Calu3 (cell line): ENCODE measurements around the gene RAB37. TPM values are rescaled to one million over a fixed set of nuclear protein-coding genes. Genes with fewer than 3 reads are reported as not detected.

ENCODE experiments used
- BruUV-seq: library from RNA; stranded (reverse); fragments of 400-500 nt; replicated peaks from 2 replicates; lab custom pipeline; 2021; lab: Mats Ljungman, UMichigan
- CTCF ChIA-PET: fragments of 300-600 bp; sonication (Branson Sonifier 250); formaldehyde crosslinking; loops from one replicate; lab custom pipeline; 2022; ENCODE audit warnings: antibody characterized with exemption; lab: Charles Lee
- DNase-seq: peaks from one replicate; pipeline ENCODE4 v3.0.0; 2022
- H3K27ac Mint-ChIP-seq: one replicate; pipeline ENCODE4 v1.8.0; 2022; ENCODE audit warnings: mixed read lengths; ENCODE audit not compliant: unreplicated experiment
- H3K27me3 Mint-ChIP-seq: one replicate; pipeline ENCODE4 v1.8.0; 2022; ENCODE audit warnings: mixed read lengths; ENCODE audit not compliant: unreplicated experiment
- H3K36me3 Mint-ChIP-seq: one replicate; pipeline ENCODE4 v1.8.0; 2022; ENCODE audit warnings: mild to moderate bottlenecking, moderate library complexity, mixed read lengths; ENCODE audit not compliant: insufficient read depth, unreplicated experiment
- H3K4me1 Mint-ChIP-seq: one replicate; pipeline ENCODE4 v1.8.0; 2022; ENCODE audit warnings: mild to moderate bottlenecking, low read depth, mixed read lengths; ENCODE audit not compliant: unreplicated experiment
- H3K4me3 Mint-ChIP-seq: one replicate; pipeline ENCODE4 v1.8.0; 2022; ENCODE audit warnings: mild to moderate bottlenecking, low read depth, moderate library complexity, mixed read lengths; ENCODE audit not compliant: unreplicated experiment
- H3K9me3 Mint-ChIP-seq: one replicate; pipeline ENCODE4 v1.8.0; 2022; ENCODE audit warnings: low read depth, mixed read lengths; ENCODE audit not compliant: unreplicated experiment
- intact Hi-C: fragments of 100-400 bp; cut with micrococcal nuclease; formaldehyde crosslinking; loops from one replicate; pipeline ENCODE4 v1.10.0; 2022; ENCODE audit not compliant: unreplicated experiment
- total RNA-seq: library from RNA; stranded (reverse); gene quantifications from 2 replicates; pipeline ENCODE4 v1.2.3, GENCODE V29; 2022
- TF ChIP-seq, protein P1 (sequence below): fragments of 200-600 bp; IDR thresholded peaks from one replicate; pipeline ENCODE4 v1.8.0; 2022; ENCODE audit warnings: antibody characterized with exemption; ENCODE audit not compliant: unreplicated experiment

The RAB37 gene
- total RNA-seq, 1 experiment from 2014 or later = 0.21 TPM

DNA sequence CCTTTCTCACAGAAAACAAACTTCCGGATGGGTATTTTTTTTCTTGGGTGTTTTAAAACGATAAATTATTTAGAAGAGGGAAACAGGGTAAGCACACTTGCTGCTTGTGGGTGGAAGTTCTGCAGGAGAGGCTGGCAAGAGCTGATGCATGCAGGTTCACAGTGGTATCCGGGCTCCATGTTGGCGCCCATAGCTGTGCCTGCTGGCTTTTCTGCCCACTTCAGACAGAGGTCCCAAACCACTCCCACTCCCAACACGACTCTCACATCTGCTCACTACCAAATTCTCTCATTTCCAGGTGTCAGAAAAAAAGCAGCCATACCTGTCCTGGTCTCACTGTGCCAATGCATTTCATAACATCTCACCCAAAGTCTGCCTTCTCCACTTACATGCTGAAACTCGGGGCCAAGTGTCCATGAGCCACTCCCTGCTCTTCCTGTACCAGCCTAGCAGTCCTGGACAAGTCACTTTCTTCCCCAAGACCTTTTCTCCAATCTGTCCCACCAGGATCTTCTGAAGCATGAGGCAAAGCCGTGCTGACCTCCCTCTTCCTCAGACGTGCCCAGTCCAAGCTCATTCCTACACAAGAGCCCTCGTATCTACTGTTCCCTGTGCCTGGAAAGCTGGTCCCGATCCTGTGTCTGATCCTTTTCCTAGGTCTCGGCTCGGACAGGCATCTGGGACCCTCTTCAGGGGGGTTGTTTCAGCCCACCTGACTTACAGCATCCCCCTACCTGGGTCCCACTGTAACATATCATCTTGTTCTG is 25.8 kb upstream of the RAB37 start:
- Mint-ChIP-seq H3K9me3 (no peaks in the 10 kb centered on the region), H3K27ac (no peak overlapping the region), H3K36me3 (peaks cover 5% of the 10 kb centered on the region), H3K27me3 (peaks cover 72% of the 10 kb centered on the region), H3K4me1 (no peaks in the 10 kb centered on the region), H3K4me3 (no peak overlapping the region)
- DNase-seq = no peak
- TF ChIP-seq, protein P1, sequence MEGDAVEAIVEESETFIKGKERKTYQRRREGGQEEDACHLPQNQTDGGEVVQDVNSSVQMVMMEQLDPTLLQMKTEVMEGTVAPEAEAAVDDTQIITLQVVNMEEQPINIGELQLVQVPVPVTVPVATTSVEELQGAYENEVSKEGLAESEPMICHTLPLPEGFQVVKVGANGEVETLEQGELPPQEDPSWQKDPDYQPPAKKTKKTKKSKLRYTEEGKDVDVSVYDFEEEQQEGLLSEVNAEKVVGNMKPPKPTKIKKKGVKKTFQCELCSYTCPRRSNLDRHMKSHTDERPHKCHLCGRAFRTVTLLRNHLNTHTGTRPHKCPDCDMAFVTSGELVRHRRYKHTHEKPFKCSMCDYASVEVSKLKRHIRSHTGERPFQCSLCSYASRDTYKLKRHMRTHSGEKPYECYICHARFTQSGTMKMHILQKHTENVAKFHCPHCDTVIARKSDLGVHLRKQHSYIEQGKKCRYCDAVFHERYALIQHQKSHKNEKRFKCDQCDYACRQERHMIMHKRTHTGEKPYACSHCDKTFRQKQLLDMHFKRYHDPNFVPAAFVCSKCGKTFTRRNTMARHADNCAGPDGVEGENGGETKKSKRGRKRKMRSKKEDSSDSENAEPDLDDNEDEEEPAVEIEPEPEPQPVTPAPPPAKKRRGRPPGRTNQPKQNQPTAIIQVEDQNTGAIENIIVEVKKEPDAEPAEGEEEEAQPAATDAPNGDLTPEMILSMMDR = no peak
- intact Hi-C loops = no loop called here
- CTCF ChIA-PET = interaction anchor here (0.7 kb wide), 1 partner anchor 515 kb away, joined by 8 read pairs; no protein-coding TSS in a partner anchor
- BruUV-seq = no TSS peak

DNA sequence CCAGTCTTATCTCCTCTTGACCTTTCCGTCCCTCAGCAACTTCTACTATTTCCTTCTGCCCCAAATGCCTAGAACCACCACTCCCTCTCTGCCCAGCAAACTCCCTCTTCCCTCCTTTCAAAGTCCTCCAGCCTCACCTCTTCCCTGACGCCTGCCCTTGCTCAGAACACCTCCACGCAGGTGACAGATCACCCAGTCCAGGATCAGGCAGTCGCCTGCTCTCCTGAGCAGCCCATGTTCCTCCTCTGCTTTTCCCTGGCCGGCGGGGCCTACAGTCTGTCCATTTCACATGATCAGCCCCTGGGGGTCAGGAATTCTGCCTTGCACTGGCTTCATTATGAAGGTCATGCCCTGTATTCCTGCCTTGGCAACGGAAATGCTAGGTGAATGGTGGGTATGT is 24.8 kb upstream of the RAB37 start:
- no peak overlapping the region for H3K27ac Mint-ChIP-seq
- intact Hi-C loops = no loop called here
- no peaks in the 10 kb centered on the region for H3K4me1 Mint-ChIP-seq
- no peaks in the 10 kb centered on the region for H3K9me3 Mint-ChIP-seq
- TF ChIP-seq, protein P1 = no peak
- H3K27me3 Mint-ChIP-seq = peaks cover 70% of the 10 kb centered on the region
- CTCF ChIA-PET = interaction anchor here (0.7 kb wide), 1 partner anchor 516 kb away, joined by 8 read pairs; no protein-coding TSS in a partner anchor
- no peak overlapping the region for H3K4me3 Mint-ChIP-seq
- BruUV-seq = no TSS peak
- peaks cover 5% of the 10 kb centered on the region for H3K36me3 Mint-ChIP-seq
- DNase-seq = no peak

GRCh38 chr17:74712756-74713155 is 24.3 kb upstream of the RAB37 start, which contains the start of gene CD300LF:
Gene CD300LF, minus strand, starts transcription at chr17:74712923. Its CDS starts 57 bp downstream, at chr17:74712866.
- Mint-ChIP-seq H3K4me3 (no peak within 1 kb of the TSS), H3K4me1 (no peaks in the 10 kb centered on the region), H3K9me3 (no peaks in the 10 kb centered on the region), H3K27ac (no peak within 1 kb of the TSS), H3K36me3 (peaks cover 5% of the 10 kb centered on the region), H3K27me3 (peaks cover 68% of the 10 kb centered on the region)
- BruUV-seq = no TSS peak
- intact Hi-C loops = no loop called here
- CTCF ChIA-PET = no interaction called here
- DNase-seq = no peak
- TF ChIP-seq, protein P1 = no peak

DNA sequence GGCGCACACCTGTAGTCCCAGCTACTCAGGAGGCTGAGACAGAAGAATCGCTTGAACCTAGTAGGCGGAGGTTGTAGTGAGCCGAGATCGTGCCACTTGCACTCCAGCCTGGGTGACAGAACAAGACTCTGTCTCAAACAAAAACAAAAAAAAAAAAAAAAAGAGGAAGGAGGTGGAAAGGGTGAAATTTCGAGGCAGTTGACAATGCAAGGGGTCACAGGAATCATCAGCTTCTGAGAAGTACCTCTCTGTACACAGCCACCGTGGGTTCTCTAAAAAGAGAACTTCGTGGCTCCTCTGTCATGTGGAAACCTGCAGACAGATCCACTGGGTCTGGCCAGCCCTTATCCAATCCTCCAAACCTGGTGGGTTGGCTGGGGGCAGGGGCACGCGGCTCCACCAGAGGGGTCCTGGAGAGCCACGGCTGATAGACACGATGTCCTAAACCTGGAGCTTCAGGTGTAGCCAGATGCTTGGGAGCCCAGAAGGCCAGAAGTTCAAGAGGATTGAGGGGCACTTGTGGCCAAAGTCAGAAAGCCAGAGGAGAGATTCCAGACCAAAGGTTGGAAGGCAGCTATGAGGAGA is 23.8 kb upstream of the RAB37 start:
- DNase-seq = no peak
- no TSS peak for BruUV-seq
- CTCF ChIA-PET = no interaction called here
- Mint-ChIP-seq H3K4me3 (no peak overlapping the region), H3K27me3 (peaks cover 69% of the 10 kb centered on the region), H3K9me3 (no peaks in the 10 kb centered on the region), H3K36me3 (peaks cover 5% of the 10 kb centered on the region), H3K4me1 (no peaks in the 10 kb centered on the region), H3K27ac (no peak overlapping the region)
- TF ChIP-seq, protein P1 = no peak
- intact Hi-C loops = no loop called here
